Panc1 (cell line): Measurements from ENCODE around the gene SYT17.

Experiments used
- POLR2AphosphoS5 ChIP-seq: IDR thresholded peaks from 2 replicates; pipeline ENCODE4 v1.6.1; 2012; ENCODE audit warnings: mild to moderate bottlenecking, low read depth, low read length, moderate library complexity
- TF ChIP-seq, protein P1 (sequence below): fragments of 450-650 bp; IDR thresholded peaks from 2 replicates; pipeline ENCODE4 v1.5.1; 2017; ENCODE audit warnings: mild to moderate bottlenecking
- TF ChIP-seq, protein P2 (sequence below), 2 experiments: IDR thresholded peaks; 2 replicates each; pipeline ENCODE4 v1.6.1; 2011 to 2012; ENCODE audit warnings: low read depth in 2 of 2, control low read depth in 1 of 2, low read length in 1 of 2, mild to moderate bottlenecking in 1 of 2, moderate library complexity in 1 of 2; ENCODE audit not compliant: insufficient read depth in 1 of 2

DNA sequence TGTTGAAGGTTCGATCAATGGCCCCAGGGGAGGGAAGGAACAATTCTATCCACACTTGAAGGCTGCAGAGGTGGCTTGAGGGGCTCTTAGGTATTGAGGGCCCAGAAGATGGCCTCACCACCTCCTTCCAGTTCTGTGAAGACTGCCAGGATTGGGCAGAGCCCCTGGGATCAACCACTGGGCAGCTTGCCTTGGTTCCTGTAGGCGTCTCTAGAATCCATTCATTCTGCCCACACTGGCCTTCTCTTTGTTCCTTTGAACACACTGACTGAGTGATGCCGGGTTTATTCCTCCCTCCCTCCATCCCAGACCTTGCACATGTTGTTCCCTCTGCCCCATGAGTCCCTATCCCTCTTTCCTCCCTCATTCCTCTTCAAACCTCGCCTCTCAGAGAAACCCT lies 50.5 kb downstream of the SYT17 start:
- TF ChIP-seq, protein P1, sequence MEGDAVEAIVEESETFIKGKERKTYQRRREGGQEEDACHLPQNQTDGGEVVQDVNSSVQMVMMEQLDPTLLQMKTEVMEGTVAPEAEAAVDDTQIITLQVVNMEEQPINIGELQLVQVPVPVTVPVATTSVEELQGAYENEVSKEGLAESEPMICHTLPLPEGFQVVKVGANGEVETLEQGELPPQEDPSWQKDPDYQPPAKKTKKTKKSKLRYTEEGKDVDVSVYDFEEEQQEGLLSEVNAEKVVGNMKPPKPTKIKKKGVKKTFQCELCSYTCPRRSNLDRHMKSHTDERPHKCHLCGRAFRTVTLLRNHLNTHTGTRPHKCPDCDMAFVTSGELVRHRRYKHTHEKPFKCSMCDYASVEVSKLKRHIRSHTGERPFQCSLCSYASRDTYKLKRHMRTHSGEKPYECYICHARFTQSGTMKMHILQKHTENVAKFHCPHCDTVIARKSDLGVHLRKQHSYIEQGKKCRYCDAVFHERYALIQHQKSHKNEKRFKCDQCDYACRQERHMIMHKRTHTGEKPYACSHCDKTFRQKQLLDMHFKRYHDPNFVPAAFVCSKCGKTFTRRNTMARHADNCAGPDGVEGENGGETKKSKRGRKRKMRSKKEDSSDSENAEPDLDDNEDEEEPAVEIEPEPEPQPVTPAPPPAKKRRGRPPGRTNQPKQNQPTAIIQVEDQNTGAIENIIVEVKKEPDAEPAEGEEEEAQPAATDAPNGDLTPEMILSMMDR = no peak
- no peak for TF ChIP-seq POLR2AphosphoS5
- TF ChIP-seq, protein P2, sequence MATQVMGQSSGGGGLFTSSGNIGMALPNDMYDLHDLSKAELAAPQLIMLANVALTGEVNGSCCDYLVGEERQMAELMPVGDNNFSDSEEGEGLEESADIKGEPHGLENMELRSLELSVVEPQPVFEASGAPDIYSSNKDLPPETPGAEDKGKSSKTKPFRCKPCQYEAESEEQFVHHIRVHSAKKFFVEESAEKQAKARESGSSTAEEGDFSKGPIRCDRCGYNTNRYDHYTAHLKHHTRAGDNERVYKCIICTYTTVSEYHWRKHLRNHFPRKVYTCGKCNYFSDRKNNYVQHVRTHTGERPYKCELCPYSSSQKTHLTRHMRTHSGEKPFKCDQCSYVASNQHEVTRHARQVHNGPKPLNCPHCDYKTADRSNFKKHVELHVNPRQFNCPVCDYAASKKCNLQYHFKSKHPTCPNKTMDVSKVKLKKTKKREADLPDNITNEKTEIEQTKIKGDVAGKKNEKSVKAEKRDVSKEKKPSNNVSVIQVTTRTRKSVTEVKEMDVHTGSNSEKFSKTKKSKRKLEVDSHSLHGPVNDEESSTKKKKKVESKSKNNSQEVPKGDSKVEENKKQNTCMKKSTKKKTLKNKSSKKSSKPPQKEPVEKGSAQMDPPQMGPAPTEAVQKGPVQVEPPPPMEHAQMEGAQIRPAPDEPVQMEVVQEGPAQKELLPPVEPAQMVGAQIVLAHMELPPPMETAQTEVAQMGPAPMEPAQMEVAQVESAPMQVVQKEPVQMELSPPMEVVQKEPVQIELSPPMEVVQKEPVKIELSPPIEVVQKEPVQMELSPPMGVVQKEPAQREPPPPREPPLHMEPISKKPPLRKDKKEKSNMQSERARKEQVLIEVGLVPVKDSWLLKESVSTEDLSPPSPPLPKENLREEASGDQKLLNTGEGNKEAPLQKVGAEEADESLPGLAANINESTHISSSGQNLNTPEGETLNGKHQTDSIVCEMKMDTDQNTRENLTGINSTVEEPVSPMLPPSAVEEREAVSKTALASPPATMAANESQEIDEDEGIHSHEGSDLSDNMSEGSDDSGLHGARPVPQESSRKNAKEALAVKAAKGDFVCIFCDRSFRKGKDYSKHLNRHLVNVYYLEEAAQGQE (IDR thresholded peaks at IDR 0.05; ENCODE audit: insufficient read depth in 1 of 2, low read depth in 2 of 2, low read length in 1 of 2) = no peak
